ENCODE measurements around the gene THSD7A. TPM values are rescaled to one million over a fixed set of nuclear protein-coding genes. Genes with fewer than 3 reads are reported as not detected.
A peak's percentile ranks its signal among the peaks of the same experiment; 100 is the strongest.
"Not testable (repeated sequence)": the region's sequence is repeated elsewhere in the genome, so short reads cannot be mapped to it uniquely, and the experiment has no call there.

THSD7A gene
- total RNA-seq, 1 experiment from 2014 or later = 0.64 TPM

GRCh38 chr7:11524476-11525397, 307.3 kb downstream of the THSD7A start:
- DNase-seq (ENCODE audit: low spot score) = peak; percentile 20
- H3K4me1 ChIP-seq (ENCODE audit: insufficient read depth, low read length, poor library complexity, severe bottlenecking) = no peaks in the 10 kb centered on the region
- H3K27ac ChIP-seq (ENCODE audit: low read depth, low read length, poor library complexity, severe bottlenecking) = no peak overlapping the region
- no peaks in the 10 kb centered on the region for H3K27me3 ChIP-seq (replicated peaks; ENCODE audit: insufficient read depth, low read depth, low read length, poor library complexity)
- POLR2A ChIA-PET (ENCODE audit: low non-redundant PET) = no interaction called here
- intact Hi-C loops (cut with micrococcal nuclease; ENCODE audit: unreplicated experiment) = no loop called here
- TF ChIP-seq, protein P1, sequence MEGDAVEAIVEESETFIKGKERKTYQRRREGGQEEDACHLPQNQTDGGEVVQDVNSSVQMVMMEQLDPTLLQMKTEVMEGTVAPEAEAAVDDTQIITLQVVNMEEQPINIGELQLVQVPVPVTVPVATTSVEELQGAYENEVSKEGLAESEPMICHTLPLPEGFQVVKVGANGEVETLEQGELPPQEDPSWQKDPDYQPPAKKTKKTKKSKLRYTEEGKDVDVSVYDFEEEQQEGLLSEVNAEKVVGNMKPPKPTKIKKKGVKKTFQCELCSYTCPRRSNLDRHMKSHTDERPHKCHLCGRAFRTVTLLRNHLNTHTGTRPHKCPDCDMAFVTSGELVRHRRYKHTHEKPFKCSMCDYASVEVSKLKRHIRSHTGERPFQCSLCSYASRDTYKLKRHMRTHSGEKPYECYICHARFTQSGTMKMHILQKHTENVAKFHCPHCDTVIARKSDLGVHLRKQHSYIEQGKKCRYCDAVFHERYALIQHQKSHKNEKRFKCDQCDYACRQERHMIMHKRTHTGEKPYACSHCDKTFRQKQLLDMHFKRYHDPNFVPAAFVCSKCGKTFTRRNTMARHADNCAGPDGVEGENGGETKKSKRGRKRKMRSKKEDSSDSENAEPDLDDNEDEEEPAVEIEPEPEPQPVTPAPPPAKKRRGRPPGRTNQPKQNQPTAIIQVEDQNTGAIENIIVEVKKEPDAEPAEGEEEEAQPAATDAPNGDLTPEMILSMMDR (conservative IDR thresholded peaks at IDR 0.05; ENCODE audit: low read depth, low read length) = no peak
- TF ChIP-seq EZH2 (IDR thresholded peaks at IDR 0.05; ENCODE audit: borderline replicate concordance, low read depth, low read length, poor library complexity, severe bottlenecking) = no peak
- no peaks in the 10 kb centered on the region for H3K9me3 ChIP-seq (ENCODE audit: low read depth, low read length, poor library complexity, severe bottlenecking)
- no TSS peak for BruUV-seq (replicated peaks)
- CTCF ChIA-PET = no interaction called here
- H3K36me3 ChIP-seq (ENCODE audit: insufficient read depth, low read length, poor library complexity, severe bottlenecking) = no peaks in the 10 kb centered on the region
- peak overlapping the region; percentile 12 for H3K4me3 ChIP-seq (ENCODE audit: low read depth, low read length, poor library complexity, severe bottlenecking)

DNA sequence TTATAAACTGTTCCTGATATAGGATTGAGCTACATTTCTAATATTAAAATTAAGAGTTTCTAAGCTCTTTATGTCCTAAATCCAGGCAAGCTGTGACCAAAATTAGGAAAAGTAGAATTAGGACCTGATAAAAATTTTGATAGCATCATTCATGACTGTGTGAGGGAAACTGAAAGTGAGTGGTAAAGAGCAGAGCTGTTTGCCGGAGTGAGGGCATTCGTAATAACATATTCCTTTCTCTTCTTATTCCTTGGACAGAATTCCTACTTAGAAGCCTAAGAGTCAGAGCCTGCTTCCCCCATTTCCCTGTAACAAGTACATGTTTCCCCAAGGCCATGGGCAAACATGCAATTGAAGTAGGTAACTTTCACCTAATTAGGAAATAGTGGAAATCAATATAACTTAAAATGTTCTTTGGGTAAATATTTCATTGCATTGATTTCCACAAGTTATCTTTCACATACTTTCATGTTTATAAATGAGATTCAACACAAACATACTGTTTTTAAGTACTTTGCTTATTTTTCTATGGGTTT, 310.0 kb downstream of the THSD7A start:
- CTCF ChIA-PET; H3K27me3 ChIP-seq (replicated peaks; ENCODE audit: insufficient read depth, low read depth, low read length, poor library complexity); H3K4me3 ChIP-seq (ENCODE audit: low read depth, low read length, poor library complexity, severe bottlenecking); H3K9me3 ChIP-seq (ENCODE audit: low read depth, low read length, poor library complexity, severe bottlenecking); POLR2A ChIA-PET (ENCODE audit: low non-redundant PET); H3K27ac ChIP-seq (ENCODE audit: low read depth, low read length, poor library complexity, severe bottlenecking); H3K4me1 ChIP-seq (ENCODE audit: insufficient read depth, low read length, poor library complexity, severe bottlenecking); DNase-seq (ENCODE audit: low spot score); H3K36me3 ChIP-seq (ENCODE audit: insufficient read depth, low read length, poor library complexity, severe bottlenecking); intact Hi-C loops (cut with micrococcal nuclease; ENCODE audit: unreplicated experiment); BruUV-seq (replicated peaks): not testable (repeated sequence)

DNA sequence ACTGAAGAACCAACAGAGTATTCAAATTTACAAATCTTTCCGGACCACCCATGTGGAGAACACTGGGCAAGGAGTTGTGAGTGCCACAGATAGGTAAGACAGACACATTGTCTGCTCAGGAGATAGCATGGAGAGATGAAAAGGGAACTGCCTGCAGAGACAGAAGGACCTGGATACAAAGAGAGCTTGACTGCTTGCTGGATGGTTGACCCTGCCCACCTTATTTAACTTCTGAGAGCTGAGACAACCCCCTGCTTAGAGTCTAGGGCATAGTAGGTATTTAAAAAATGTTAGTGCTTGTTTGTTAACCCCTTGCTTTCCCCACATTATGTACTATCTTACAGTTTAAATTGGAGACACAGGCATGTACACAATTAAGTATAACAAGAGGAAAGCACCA, 314.1 kb downstream of the THSD7A start:
- TF ChIP-seq EZH2 (IDR thresholded peaks at IDR 0.05; ENCODE audit: borderline replicate concordance, low read depth, low read length, poor library complexity, severe bottlenecking) = no peak
- TF ChIP-seq, protein P1 (conservative IDR thresholded peaks at IDR 0.05; ENCODE audit: low read depth, low read length) = no peak
- Histone ChIP-seq H3K36me3 (ENCODE audit: insufficient read depth, low read length, poor library complexity, severe bottlenecking) (no peaks in the 10 kb centered on the region), H3K4me1 (ENCODE audit: insufficient read depth, low read length, poor library complexity, severe bottlenecking) (no peaks in the 10 kb centered on the region), H3K27ac (ENCODE audit: low read depth, low read length, poor library complexity, severe bottlenecking) (no peak overlapping the region), H3K27me3 (replicated peaks; ENCODE audit: insufficient read depth, low read depth, low read length, poor library complexity) (no peaks in the 10 kb centered on the region), H3K9me3 (ENCODE audit: low read depth, low read length, poor library complexity, severe bottlenecking) (no peaks in the 10 kb centered on the region), H3K4me3 (ENCODE audit: low read depth, low read length, poor library complexity, severe bottlenecking) (no peak overlapping the region)
- CTCF ChIA-PET = no interaction called here
- no TSS peak for BruUV-seq (replicated peaks)
- POLR2A ChIA-PET (ENCODE audit: low non-redundant PET) = no interaction called here
- DNase-seq (ENCODE audit: low spot score) = no peak
- intact Hi-C loops (cut with micrococcal nuclease; ENCODE audit: unreplicated experiment) = no loop called here
